SK-N-SH (cell line): Measurements from ENCODE around the gene IL18BP. TPM values are rescaled to one million over a fixed set of nuclear protein-coding genes. Genes with fewer than 3 reads are reported as not detected.
A peak's percentile ranks its signal among the peaks of the same experiment; 100 is the strongest.

Experiments
- CTCF ChIA-PET: fragments of 300-600, 350-600 bp; formaldehyde crosslinking; extraction: SDS; loops from one replicate; lab custom pipeline; 2021; lab: Yijun Ruan, JAX
- POLR2A ChIA-PET: fragments of 350-600 bp; sonication (Branson Sonifier 250); formaldehyde crosslinking; extraction: SDS; loops from one replicate; lab custom pipeline; 2020; ENCODE audit warnings: antibody characterized with exemption, inconsistent platforms; lab: Yijun Ruan, JAX
- DNase-seq: peaks from one replicate; pipeline ENCODE4 v3.0.0; 2012
- H2AFZ ChIP-seq: fragments of 200-600 bp; sonication (generic); 2 replicates; pipeline ENCODE4 v1.8.1; 2016; ENCODE audit warnings: antibody characterized with exemption, mild to moderate bottlenecking, low read depth
- H3F3A ChIP-seq: fragments of 200-600 bp; sonication (generic); replicated peaks from 2 replicates; pipeline ENCODE3; 2016; ENCODE audit warnings: antibody characterized with exemption, mild to moderate bottlenecking; ENCODE audit not compliant: insufficient read depth
- H3K27ac ChIP-seq, 2 experiments: fragments of 200-500 bp in 1 of 2; fragments of 200-600 bp in 1 of 2; sonication (Bioruptor generic) in 1 of 2; sonication (generic), shearing (Covaris generic) in 1 of 2; 2 replicates each; pipeline versions ENCODE4 v1.5.1 to v1.6.1; 2014 to 2016; ENCODE audit warnings: low read depth in 2 of 2, inconsistent platforms in 1 of 2, low read length in 1 of 2, mild to moderate bottlenecking in 1 of 2, mixed read lengths in 1 of 2
- H3K27me3 ChIP-seq: fragments of 200-600 bp; sonication (generic), shearing (Covaris generic); 2 replicates; pipeline ENCODE4 v1.6.1; 2016; ENCODE audit warnings: mixed run types; ENCODE audit not compliant: insufficient read depth
- H3K36me3 ChIP-seq, 2 experiments: fragments of 200-500 bp in 1 of 2; fragments of 200-600 bp in 1 of 2; sonication (Bioruptor generic) in 1 of 2; sonication (generic) in 1 of 2; replicated peaks in 1 of 2; 2 replicates each; pipeline versions ENCODE3 to v1.5.1; 2014 to 2016; ENCODE audit warnings: low read length in 1 of 2, mild to moderate bottlenecking in 1 of 2; ENCODE audit not compliant: insufficient read depth in 2 of 2, control insufficient read depth in 1 of 2
- H3K4me1 ChIP-seq, 2 experiments: fragments of 200-500 bp in 1 of 2; fragments of 200-600 bp in 1 of 2; sonication (Bioruptor generic) in 1 of 2; sonication (generic), shearing (Covaris generic) in 1 of 2; 2 replicates each; pipeline versions ENCODE4 v1.5.1 to v1.6.1; 2014 to 2016; ENCODE audit warnings: low read depth in 1 of 2, low read length in 1 of 2, mixed run types in 1 of 2; ENCODE audit not compliant: insufficient read depth in 2 of 2, control insufficient read depth in 1 of 2
- H3K4me2 ChIP-seq: fragments of 200-600 bp; sonication (generic), shearing (Covaris generic); 2 replicates; pipeline ENCODE4 v1.6.1; 2017; ENCODE audit warnings: mixed run types
- H3K4me3 ChIP-seq, 2 experiments: fragments of 200-500 bp in 1 of 2; fragments of 200-600 bp in 1 of 2; sonication (Bioruptor generic) in 1 of 2; sonication (generic), shearing (Covaris generic) in 1 of 2; 2 replicates each; pipeline versions ENCODE4 v1.5.1 to v1.8.1; 2014 to 2016; ENCODE audit warnings: low read depth in 2 of 2, inconsistent platforms in 1 of 2, low read length in 1 of 2, mild to moderate bottlenecking in 1 of 2, mixed read lengths in 1 of 2, moderate library complexity in 1 of 2
- H3K79me2 ChIP-seq: fragments of 200-600 bp; sonication (generic); 2 replicates; pipeline ENCODE4 v1.8.1; 2017; ENCODE audit warnings: mild to moderate bottlenecking; ENCODE audit not compliant: insufficient read depth
- H3K9ac ChIP-seq: fragments of 200-600 bp; sonication (generic); 2 replicates; pipeline ENCODE4 v1.6.1; 2017; ENCODE audit warnings: mixed run types
- H3K9me2 ChIP-seq: fragments of 200-600 bp; sonication (generic); 2 replicates; pipeline ENCODE4 v1.6.1; 2017; ENCODE audit warnings: mixed run types
- H3K9me3 ChIP-seq: fragments of 200-600 bp; sonication (generic); 2 replicates; pipeline ENCODE4 v1.6.1; 2017; ENCODE audit warnings: mixed run types, mild to moderate bottlenecking, moderate library complexity
- H4K20me1 ChIP-seq: fragments of 200-600 bp; sonication (generic); 2 replicates; pipeline ENCODE4 v1.6.1; 2017; ENCODE audit warnings: mild to moderate bottlenecking, mixed run types; ENCODE audit not compliant: insufficient read depth
- CHD2 ChIP-seq: fragments of 150-350 bp; IDR thresholded peaks from 2 replicates; pipeline ENCODE4 v1.6.1; 2018; ENCODE audit warnings: low read length; ENCODE audit not compliant: partially characterized antibody
- EP300 ChIP-seq, 2 experiments: IDR thresholded peaks; 2 replicates each; pipeline versions ENCODE4 v1.4.0 to v1.6.1; 2012; ENCODE audit warnings: borderline replicate concordance in 1 of 2, low read depth in 1 of 2, low read length in 1 of 2
- EZH2phosphoT487 ChIP-seq: fragments of 200-600 bp; sonication (generic); IDR thresholded peaks from 2 replicates; pipeline ENCODE4 v1.6.1; 2017; ENCODE audit warnings: low read depth, mixed run types, mild to moderate bottlenecking, antibody characterized with exemption, moderate library complexity, borderline replicate concordance
- FOXJ3 ChIP-seq: sonication (generic); formaldehyde crosslinking; IDR thresholded peaks from 2 replicates; pipeline ENCODE4 v1.5.1; 2020; ENCODE audit warnings: mild to moderate bottlenecking, missing genetic modification reagents
- GABPA ChIP-seq: IDR thresholded peaks from 2 replicates; pipeline ENCODE4 v1.4.0; 2012; ENCODE audit warnings: low read depth, mild to moderate bottlenecking
- GATA2 ChIP-seq: sonication (generic); formaldehyde crosslinking; IDR thresholded peaks from 2 replicates; pipeline ENCODE4 v1.5.0; 2020; ENCODE audit warnings: mild to moderate bottlenecking, missing genetic modification reagents
- MEF2A ChIP-seq: IDR thresholded peaks from 2 replicates; pipeline ENCODE4 v1.4.0; 2012; ENCODE audit warnings: low read depth, borderline replicate concordance
- MXI1 ChIP-seq: IDR thresholded peaks from 2 replicates; pipeline ENCODE4 v1.6.1; 2012; ENCODE audit warnings: mild to moderate bottlenecking, low read depth, low read length, improper control_type of control experiment
- NRF1 ChIP-seq: IDR thresholded peaks from 2 replicates; pipeline ENCODE4 v1.6.1; 2012; ENCODE audit warnings: low read depth, mild to moderate bottlenecking, low read length
- POLR2AphosphoS5 ChIP-seq: IDR thresholded peaks from 2 replicates; pipeline ENCODE4 v1.6.1; 2012; ENCODE audit warnings: low read depth, low read length
- RAD21 ChIP-seq: IDR thresholded peaks from 2 replicates; pipeline ENCODE4 v1.6.1; 2012; ENCODE audit warnings: mild to moderate bottlenecking, low read length
- RCOR1 ChIP-seq: fragments of 150-350 bp; IDR thresholded peaks from 2 replicates; pipeline ENCODE4 v1.6.1; 2017; ENCODE audit warnings: antibody characterized with exemption, low read length
- RXRA ChIP-seq: IDR thresholded peaks from 2 replicates; pipeline ENCODE4 v1.4.0; 2012; ENCODE audit warnings: low read depth, mild to moderate bottlenecking, borderline replicate concordance
- SIN3A ChIP-seq: IDR thresholded peaks from 2 replicates; pipeline ENCODE4 v1.6.1; 2012; ENCODE audit warnings: low read depth, mild to moderate bottlenecking, low read length, moderate library complexity, borderline replicate concordance
- TAF1 ChIP-seq: IDR thresholded peaks from 2 replicates; pipeline ENCODE4 v1.6.1; 2012; ENCODE audit warnings: low read depth, mild to moderate bottlenecking, low read length, moderate library complexity, borderline replicate concordance
- TCF12 ChIP-seq: IDR thresholded peaks from 2 replicates; pipeline ENCODE4 v1.4.0; 2012
- TEAD4 ChIP-seq: IDR thresholded peaks from 2 replicates; pipeline ENCODE4 v1.4.0; 2012; ENCODE audit warnings: mild to moderate bottlenecking, borderline replicate concordance; ENCODE audit not compliant: insufficient read depth
- WGBS: methylation state at CpG from one replicate; pipeline ENCODE4 v1.1.6; 2017; ENCODE audit warnings: low lambda C conversion rate; 5-methylcytosine and 5-hydroxymethylcytosine counted together
- polyA plus RNA-seq, 3 experiments: library from polyadenylated mRNA; depleted of rRNA; stranded (reverse); fragments of >200 nt; gene quantifications; 2 replicates each; pipeline ENCODE4 v1.2.3, GENCODE V29; 2012
- TF ChIP-seq, protein P1 (sequence below): IDR thresholded peaks from 2 replicates; pipeline ENCODE4 v1.4.0; 2012; ENCODE audit warnings: low read depth, borderline replicate concordance
- TF ChIP-seq, protein P2 (sequence below): fragments of 150-350 bp; IDR thresholded peaks from 2 replicates; pipeline ENCODE4 v1.6.1; 2016; ENCODE audit warnings: mild to moderate bottlenecking, low read depth, low read length
- TF ChIP-seq, protein P3 (sequence below): fragments of 150-350 bp; IDR thresholded peaks from 2 replicates; pipeline ENCODE4 v1.6.1; 2017; ENCODE audit warnings: antibody characterized with exemption, low read length, low read depth, borderline replicate concordance
- TF ChIP-seq, protein P4 (sequence below): fragments of 200-600 bp; sonication (generic); IDR thresholded peaks from 2 replicates; pipeline ENCODE4 v1.6.1; 2017; ENCODE audit warnings: antibody characterized with exemption, mild to moderate bottlenecking, moderate library complexity

Gene IL18BP
- polyA plus RNA-seq, 1 of the 3 experiments (the other 2 are of a cell fraction): 5.0 TPM

DNA sequence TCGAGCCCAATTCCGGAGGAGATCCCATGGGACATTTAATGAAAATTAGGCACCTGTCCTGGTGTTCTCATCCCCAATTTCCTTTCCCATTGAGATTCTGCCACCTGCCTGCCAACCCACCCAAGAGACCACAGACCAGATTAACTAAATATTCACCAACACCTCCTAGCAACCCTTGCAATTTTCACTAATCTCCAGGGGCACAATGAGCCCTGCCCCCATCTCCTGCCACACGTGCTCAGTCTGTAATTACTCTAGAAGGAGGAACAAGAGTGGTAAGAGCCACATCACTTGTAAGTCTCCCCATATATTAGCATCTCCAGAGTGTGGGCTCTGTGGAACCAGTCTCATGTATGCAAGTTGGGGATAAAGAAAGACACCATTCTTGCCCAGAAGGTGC is 38.0 kb downstream of the IL18BP start:
- no peak overlapping the region for H3K4me3 ChIP-seq
- H3K36me3 ChIP-seq: peaks cover 16 to 39% of the 10 kb centered on the region in 2 experiments
- POLR2A ChIA-PET: no interaction called here
- no peaks in the 10 kb centered on the region for H3K9me3 ChIP-seq
- H3K9ac ChIP-seq: no peak overlapping the region
- no peak for DNase-seq
- CTCF ChIA-PET: interaction anchor here (0.7 to 2.7 kb wide), 2 partner anchors 12 to 108 kb away, joined by 3 to 35 read pairs; no protein-coding TSS in a partner anchor
- H3F3A ChIP-seq: peaks cover 14% of the 10 kb centered on the region
- TF ChIP-seq EZH2phosphoT487 (no peak), RXRA (no peak), POLR2AphosphoS5 (no peak), TCF12 (no peak), TAF1 (no peak), SIN3A (no peak), MEF2A (no peak), GATA2 (no peak), NRF1 (no peak), CHD2 (no peak), FOXJ3 (CRISPR knock-in tag) (no peak), EP300 (IDR thresholded peaks at IDR 0.05; ENCODE audit: borderline replicate concordance in 1 of 2, low read depth in 1 of 2, low read length in 1 of 2) (no peak), RAD21 (no peak), GABPA (no peak), TEAD4 (no peak), MXI1 (no peak)
- TF ChIP-seq, protein P1, sequence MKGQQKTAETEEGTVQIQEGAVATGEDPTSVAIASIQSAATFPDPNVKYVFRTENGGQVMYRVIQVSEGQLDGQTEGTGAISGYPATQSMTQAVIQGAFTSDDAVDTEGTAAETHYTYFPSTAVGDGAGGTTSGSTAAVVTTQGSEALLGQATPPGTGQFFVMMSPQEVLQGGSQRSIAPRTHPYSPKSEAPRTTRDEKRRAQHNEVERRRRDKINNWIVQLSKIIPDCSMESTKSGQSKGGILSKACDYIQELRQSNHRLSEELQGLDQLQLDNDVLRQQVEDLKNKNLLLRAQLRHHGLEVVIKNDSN: no peak
- H3K9me2 ChIP-seq: no peaks in the 10 kb centered on the region
- H2AFZ ChIP-seq: no peak overlapping the region
- H4K20me1 ChIP-seq: peaks cover 37% of the 10 kb centered on the region
- no peak overlapping the region for H3K4me2 ChIP-seq
- H3K79me2 ChIP-seq: peaks cover 94% of the 10 kb centered on the region
- H3K27ac ChIP-seq: peak overlapping the region in 1 of 2 experiments; percentile 12; a peak in 1 of 4 replicates
- no peaks in the 10 kb centered on the region for H3K27me3 ChIP-seq
- 94% methylated on average over 3 of the region's 3 CpGs for WGBS
- H3K4me1 ChIP-seq: peaks cover 10 to 28% of the 10 kb centered on the region in 2 experiments

DNA sequence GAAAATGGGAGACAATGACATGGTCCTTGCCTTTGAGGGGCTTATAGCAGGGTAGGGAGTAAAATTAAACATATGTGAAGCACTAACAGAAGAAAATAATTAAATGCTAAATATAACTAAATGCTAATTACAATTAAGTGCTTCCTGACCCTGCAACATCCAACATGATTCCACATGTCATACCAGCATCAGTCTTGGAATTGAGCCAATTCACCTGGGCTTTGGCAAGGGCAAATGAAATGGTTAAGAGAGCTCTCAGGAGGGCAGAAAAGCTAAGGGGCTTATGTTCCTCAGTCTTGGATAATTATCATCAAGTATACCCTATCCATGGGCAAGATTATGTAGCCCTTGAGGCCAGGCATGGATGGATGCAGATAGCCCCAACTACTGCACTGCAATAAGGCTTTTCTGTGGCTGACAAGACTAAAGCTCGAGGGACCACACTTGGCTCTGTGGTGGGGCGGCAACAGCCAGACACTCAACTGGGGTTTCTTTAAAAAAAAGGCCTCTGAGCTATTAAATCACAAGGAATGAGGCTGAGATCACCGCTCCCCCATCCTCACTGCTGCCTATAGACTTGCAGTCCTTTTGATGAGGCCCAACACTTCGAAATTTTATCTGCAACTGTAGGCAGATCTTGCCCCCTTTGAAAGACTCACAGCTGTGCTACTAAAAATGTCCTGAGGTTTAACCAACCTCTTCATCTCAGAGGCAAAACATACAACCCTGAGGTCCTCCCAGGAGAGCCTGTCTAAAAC is 39.0 kb downstream of the IL18BP start:
- Histone ChIP-seq H3F3A (peaks cover 25% of the 10 kb centered on the region), H3K27ac (peak overlapping the region; percentile 97 to 99; a peak in 3 of 4 replicates), H3K9me2 (no peaks in the 10 kb centered on the region), H3K79me2 (peaks cover 93% of the 10 kb centered on the region), H3K9ac (peak overlapping the region; percentile 84; the same call in 1 of the 2 replicates), H3K4me1 (peaks cover 18 to 38% of the 10 kb centered on the region in 2 experiments), H3K27me3 (no peaks in the 10 kb centered on the region), H3K4me3 (peak overlapping the region; percentile 64 to 67), H3K4me2 (peak overlapping the region; percentile 91), H3K9me3 (no peaks in the 10 kb centered on the region), H2AFZ (no peak overlapping the region), H3K36me3 (peaks cover 10 to 30% of the 10 kb centered on the region in 2 experiments), H4K20me1 (peaks cover 35% of the 10 kb centered on the region)
- no peak for DNase-seq
- 71% methylated on average over 4 of the region's 4 CpGs for WGBS
- POLR2A ChIA-PET: interaction anchor here (0.8 to 4.0 kb wide), 7 partner anchors 7 to 67 kb away, joined by 3 to 21 read pairs (median 5); no protein-coding TSS in a partner anchor
- CTCF ChIA-PET: interaction anchor here (0.6 to 5.2 kb wide), 7 partner anchors 9 to 568 kb away, joined by 3 to 30 read pairs (median 11); no protein-coding TSS in a partner anchor
- TF ChIP-seq RCOR1 (no peak), MEF2A (no peak), TAF1 (no peak), SIN3A (no peak), GABPA (no peak), MXI1 (no peak)
- TF ChIP-seq, protein P2, sequence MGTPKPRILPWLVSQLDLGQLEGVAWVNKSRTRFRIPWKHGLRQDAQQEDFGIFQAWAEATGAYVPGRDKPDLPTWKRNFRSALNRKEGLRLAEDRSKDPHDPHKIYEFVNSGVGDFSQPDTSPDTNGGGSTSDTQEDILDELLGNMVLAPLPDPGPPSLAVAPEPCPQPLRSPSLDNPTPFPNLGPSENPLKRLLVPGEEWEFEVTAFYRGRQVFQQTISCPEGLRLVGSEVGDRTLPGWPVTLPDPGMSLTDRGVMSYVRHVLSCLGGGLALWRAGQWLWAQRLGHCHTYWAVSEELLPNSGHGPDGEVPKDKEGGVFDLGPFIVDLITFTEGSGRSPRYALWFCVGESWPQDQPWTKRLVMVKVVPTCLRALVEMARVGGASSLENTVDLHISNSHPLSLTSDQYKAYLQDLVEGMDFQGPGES: no peak
- TF ChIP-seq, protein P3, sequence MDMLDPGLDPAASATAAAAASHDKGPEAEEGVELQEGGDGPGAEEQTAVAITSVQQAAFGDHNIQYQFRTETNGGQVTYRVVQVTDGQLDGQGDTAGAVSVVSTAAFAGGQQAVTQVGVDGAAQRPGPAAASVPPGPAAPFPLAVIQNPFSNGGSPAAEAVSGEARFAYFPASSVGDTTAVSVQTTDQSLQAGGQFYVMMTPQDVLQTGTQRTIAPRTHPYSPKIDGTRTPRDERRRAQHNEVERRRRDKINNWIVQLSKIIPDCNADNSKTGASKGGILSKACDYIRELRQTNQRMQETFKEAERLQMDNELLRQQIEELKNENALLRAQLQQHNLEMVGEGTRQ: no peak
- TF ChIP-seq, protein P4, sequence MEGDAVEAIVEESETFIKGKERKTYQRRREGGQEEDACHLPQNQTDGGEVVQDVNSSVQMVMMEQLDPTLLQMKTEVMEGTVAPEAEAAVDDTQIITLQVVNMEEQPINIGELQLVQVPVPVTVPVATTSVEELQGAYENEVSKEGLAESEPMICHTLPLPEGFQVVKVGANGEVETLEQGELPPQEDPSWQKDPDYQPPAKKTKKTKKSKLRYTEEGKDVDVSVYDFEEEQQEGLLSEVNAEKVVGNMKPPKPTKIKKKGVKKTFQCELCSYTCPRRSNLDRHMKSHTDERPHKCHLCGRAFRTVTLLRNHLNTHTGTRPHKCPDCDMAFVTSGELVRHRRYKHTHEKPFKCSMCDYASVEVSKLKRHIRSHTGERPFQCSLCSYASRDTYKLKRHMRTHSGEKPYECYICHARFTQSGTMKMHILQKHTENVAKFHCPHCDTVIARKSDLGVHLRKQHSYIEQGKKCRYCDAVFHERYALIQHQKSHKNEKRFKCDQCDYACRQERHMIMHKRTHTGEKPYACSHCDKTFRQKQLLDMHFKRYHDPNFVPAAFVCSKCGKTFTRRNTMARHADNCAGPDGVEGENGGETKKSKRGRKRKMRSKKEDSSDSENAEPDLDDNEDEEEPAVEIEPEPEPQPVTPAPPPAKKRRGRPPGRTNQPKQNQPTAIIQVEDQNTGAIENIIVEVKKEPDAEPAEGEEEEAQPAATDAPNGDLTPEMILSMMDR: no peak
